SKM-1 treated with dmso at 0.1 percent for 144 hours (cell line): ENCODE measurements around the gene ADAMTSL3.

Source experiments
- DNase-seq: peaks from one replicate; lab custom pipeline; 2025; ENCODE audit not compliant: unreplicated experiment; lab: John Stamatoyannopoulos, UW

Gene ADAMTSL3

DNA sequence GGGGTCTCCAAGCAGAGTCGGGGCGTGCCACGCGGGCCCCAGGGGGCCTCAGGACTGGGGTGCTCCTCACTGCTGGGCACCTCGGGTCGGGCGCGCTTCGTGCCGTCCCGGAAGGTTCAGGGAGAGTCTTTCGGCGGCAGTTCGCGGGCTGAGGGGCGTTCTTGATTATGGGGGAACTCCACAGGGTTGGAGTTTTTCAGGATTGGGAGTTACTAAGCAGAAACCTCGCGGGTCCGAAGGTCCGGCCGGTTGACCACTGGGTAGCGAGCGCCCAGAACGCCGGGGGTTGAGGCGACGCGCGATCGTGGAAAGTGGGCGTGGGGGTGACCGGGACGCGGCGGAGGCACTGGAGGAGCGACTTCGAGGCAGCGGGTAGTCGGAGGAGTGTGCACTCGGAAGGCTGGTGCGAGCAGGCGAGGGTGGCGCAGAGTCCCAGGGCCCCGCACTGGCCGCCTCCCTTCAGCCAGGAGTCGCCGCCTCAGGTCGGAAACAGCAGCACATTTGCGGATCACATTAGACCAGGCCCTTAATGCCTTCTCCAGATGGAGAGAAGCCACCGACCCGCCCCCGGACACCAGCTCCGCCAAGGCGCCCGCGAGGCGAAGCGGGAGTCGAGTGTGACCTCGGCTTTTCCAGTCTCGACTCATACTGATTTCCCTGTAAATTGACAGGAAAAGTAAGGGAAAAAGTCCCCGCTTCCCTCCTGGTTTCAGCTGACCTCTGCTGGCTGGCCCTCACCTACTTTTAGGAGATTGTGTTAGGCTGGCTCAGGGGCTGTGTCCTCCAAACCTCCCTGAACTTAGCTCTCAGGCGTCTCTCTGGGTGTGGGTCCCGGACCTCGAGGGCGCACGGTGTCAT is 685 bp downstream of the ADAMTSL3 start:
- no peak for DNase-seq

DNA sequence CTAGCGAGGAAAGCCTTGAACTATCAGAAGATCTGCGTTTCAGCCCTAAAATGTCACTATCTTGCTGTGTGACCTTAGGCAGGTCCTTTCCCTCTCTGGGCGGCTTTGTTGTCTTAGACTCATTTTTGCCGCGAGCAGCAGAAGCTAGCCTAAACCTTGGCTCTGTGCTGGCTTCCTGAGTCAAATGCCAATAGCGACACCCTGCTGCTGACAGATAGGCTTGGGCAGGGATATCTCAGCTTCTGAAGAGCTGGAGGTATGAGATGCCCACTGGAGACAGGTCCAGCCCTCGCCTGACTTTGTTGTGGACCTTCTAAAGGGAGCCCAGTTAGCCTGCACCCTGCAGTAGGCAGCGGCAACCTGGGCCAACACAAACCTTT is 1.3 kb downstream of the ADAMTSL3 start:
- no peak for DNase-seq

GRCh38 chr15:83656192-83656591 is 2.3 kb downstream of the ADAMTSL3 start:
- DNase-seq, result no peak

DNA sequence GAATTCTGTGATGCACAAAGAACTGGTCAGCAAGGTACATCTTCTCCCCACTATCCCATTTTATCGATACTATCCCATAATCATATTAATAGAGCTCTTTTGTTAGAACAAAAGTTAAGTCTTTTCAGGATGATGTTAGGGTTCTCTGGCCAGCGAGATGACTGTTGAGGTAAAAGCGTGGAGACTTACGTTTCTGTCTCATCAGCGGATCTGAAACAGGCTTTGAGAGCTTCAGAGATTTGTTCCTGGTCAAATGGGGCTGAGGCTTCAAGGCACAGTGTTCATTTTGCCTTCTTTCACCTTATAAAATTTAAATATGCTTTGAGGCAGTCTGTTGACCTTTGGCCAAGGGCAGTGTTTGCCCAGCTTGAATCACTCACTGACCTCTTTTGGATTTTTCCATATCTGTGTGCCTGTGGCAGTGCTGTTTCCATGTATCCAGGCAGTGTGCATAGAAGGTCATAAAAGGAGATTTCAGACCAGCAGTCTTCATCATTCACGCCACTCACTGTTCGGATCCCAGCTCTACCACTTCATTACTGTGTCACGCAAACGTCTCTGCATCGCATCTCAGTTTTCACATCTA is 3.1 kb downstream of the ADAMTSL3 start:
- no peak for DNase-seq

DNA sequence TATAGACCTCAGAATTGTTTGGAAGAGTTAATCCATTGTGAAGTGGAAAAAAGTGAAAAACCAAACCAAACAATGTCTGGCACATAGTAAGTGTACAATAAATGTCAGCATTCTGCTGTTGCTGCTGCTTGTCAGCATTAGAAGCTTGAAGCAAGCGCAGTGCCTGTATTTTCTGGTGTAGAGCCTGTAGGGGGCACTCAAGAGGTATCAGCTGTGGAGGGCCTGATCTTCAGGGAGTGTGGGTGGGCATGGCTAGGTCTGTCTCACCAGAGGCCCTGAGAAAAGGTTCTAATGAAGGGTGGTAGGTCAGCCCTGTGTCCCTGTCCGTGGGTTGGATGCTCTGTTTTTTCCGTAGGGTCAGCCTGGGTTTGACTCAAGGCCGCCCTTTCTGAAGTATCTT is 3.6 kb downstream of the ADAMTSL3 start:
- DNase-seq, result no peak

- no peak for DNase-seq
Measured at GRCh38 chr15:83658430-83659416, 4.8 kb downstream of the ADAMTSL3 start.

DNA sequence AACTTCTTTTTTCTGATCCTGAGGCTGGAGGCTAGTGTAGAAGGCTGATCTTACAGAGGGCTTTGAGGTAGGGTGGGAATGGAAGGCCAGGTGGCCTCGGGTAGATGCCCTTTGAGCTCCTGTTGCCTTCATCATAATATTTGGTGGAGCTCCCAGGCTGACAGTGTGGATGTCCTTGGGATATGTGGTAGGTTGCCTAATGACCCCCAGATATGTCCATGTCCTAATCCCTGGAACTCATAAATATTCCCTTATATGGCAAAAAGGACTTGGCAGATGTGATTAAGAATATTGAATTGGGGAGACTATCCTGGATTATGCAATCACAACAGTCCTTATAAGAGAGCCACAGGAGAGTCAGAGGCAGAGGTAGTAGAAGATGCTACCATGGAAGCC is 5.5 kb downstream of the ADAMTSL3 start:
- DNase-seq, result no peak

- DNase-seq, result no peak
Measured at GRCh38 chr15:83665480-83665879, 11.6 kb downstream of the ADAMTSL3 start.

GRCh38 chr15:83670672-83671229 is 16.8 kb downstream of the ADAMTSL3 start:
- no peak for DNase-seq

DNA sequence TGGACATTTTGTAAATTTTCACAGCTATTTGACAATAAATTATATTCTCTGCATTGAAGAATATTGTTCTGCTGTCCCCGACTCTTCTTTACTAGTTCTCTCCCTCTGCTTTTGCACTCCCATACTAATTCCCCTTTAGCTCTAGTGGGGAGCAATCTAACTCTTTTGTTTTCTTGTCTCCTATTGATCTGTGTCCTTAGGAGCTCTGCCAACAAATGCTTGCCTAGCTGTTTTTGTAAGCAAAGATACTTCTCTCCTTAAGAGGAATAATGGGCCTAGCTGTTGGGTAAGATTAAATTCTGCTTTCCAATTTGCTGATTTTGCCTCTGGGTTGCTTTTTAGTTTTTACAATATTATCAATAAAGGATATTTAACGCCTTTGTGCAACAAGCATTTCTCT is 17.7 kb downstream of the ADAMTSL3 start:
- no peak for DNase-seq

DNA sequence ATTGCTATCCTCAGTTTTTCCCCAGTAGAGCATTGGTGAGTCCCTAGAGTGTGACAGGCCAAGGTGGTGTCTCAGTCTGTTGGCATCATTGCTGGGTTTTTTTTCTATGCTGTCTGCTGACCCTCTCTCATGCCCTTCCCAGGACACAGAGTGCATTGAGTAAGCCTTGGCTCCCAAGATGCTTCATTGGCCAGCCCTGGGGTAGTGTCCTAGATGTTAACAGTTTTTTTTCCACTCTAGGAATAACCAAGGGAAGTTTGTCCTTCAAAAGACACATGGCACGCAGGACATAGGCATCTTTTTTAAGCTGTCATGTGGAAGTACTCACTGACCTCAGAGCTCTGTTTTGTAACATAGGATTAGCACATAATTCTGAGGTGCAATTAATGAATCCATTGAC is 19.5 kb downstream of the ADAMTSL3 start:
- no peak for DNase-seq

- no peak for DNase-seq
Measured at GRCh38 chr15:83682476-83683088, 28.7 kb downstream of the ADAMTSL3 start.

- DNase-seq, result no peak
Measured at GRCh38 chr15:83685916-83686332, 32.0 kb downstream of the ADAMTSL3 start.

- no peak for DNase-seq
Measured at GRCh38 chr15:83688201-83688600, 34.3 kb downstream of the ADAMTSL3 start.

GRCh38 chr15:83690676-83691075 is 36.8 kb downstream of the ADAMTSL3 start:
- no peak for DNase-seq

- DNase-seq, result no peak
Measured at GRCh38 chr15:83692746-83693581, 39.0 kb downstream of the ADAMTSL3 start.

DNA sequence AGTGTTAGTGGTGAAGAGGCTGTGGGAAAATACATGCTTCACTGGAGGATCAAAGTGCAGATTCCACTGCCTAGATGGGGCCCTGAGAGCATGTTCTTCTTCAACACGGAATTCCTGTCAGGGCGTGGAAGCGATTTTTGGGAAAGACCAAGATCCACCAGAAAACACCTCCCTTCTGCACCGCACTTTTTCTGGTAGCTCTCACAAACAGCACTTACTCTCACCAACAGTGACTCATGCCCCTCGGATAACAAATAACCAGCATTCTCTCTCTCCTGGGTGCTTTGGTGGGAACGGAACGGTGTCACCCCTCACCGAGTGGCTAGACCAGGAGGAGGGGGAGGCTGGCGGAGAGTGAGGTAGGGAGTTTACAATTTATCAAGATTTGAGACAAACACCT is 40.1 kb downstream of the ADAMTSL3 start:
- no peak for DNase-seq

- DNase-seq, result no peak
Measured at GRCh38 chr15:83694536-83694935, 40.6 kb downstream of the ADAMTSL3 start.

DNA sequence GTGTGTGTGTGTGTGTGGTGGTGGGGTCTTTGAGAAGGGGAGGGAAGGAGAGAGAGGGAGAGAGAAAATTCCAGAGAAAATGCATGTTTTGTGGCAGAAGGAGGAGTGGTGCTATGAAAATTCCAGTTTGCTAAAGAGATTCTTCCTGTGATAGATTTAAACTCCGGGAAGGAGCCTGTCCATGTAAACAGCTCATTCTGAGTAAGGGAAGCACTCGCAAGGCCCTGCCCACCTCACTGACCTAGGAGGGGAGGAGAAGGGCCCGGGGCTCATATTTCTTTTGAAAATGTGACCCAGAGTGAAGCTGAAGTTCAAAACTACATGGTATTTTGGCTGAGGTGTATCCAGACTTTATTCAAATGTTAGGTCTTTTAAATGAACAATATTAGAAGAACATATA is 41.3 kb downstream of the ADAMTSL3 start:
- DNase-seq, result no peak

DNA sequence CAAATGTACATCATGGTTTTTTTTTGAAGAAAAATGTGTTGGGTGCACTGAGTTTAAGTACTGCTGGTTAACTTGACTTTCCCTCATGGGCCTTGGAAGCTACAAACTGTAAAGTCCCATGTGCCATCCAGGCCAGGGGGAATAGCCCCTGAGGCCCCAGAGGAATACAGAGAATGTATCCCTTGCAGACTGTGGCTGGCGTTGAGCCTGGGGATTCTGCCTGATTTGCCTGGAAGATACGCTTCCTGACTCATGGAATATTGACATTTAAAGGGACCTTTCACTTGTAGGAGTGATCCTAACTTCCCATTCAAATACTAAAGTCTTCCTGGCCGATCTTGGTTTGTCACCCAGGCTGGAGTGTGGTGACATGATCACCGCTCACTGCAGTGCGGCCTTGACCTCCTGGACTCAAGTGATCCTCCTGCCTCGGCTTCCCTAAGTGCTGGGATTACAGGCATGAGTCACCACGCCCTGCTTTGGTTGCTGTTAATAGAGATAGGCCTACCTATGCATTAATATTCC is 42.0 kb downstream of the ADAMTSL3 start:
- DNase-seq, result no peak
